GM15510 (cell line): ENCODE measurements around the gene TMCO4.

Experiments used
- POLR2A ChIP-seq: IDR thresholded peaks from 3 replicates; pipeline ENCODE4 v1.6.1; 2011; ENCODE audit warnings: borderline replicate concordance; ENCODE audit not compliant: insufficient read length; ENCODE audit errors: extremely low read depth

The TMCO4 gene

GRCh38 chr1:19747761-19748160 lies 52.0 kb downstream of the TMCO4 start:
- no peak for TF ChIP-seq POLR2A

GRCh38 chr1:19744886-19745285 lies 54.8 kb downstream of the TMCO4 start:
- no peak for TF ChIP-seq POLR2A

- TF ChIP-seq POLR2A = no peak
Measured at GRCh38 chr1:19744335-19744743, 55.4 kb downstream of the TMCO4 start.

- no peak for TF ChIP-seq POLR2A
Measured at GRCh38 chr1:19743793-19744192, 55.9 kb downstream of the TMCO4 start.

- no peak for TF ChIP-seq POLR2A
Measured at GRCh38 chr1:19743180-19743579, 56.5 kb downstream of the TMCO4 start.

- no peak for TF ChIP-seq POLR2A
Measured at GRCh38 chr1:19739628-19740027, 60.1 kb downstream of the TMCO4 start.

GRCh38 chr1:19738669-19739068 lies 61.0 kb downstream of the TMCO4 start:
- TF ChIP-seq POLR2A = no peak

- TF ChIP-seq POLR2A = no peak
Measured at GRCh38 chr1:19738076-19738475, 61.6 kb downstream of the TMCO4 start.

- TF ChIP-seq POLR2A = no peak
Measured at GRCh38 chr1:19737104-19737825, 62.5 kb downstream of the TMCO4 start.

GRCh38 chr1:19735440-19736127 lies 64.1 kb downstream of the TMCO4 start:
- TF ChIP-seq POLR2A = no peak

GRCh38 chr1:19734472-19734999 lies 65.2 kb downstream of the TMCO4 start:
- no peak for TF ChIP-seq POLR2A

GRCh38 chr1:19734056-19734455 lies 65.7 kb downstream of the TMCO4 start:
- no peak for TF ChIP-seq POLR2A

GRCh38 chr1:19733615-19734014 lies 66.1 kb downstream of the TMCO4 start:
- no peak for TF ChIP-seq POLR2A

GRCh38 chr1:19731311-19731821 lies 68.3 kb downstream of the TMCO4 start:
- no peak for TF ChIP-seq POLR2A

- no peak for TF ChIP-seq POLR2A
Measured at GRCh38 chr1:19730793-19731192, 68.9 kb downstream of the TMCO4 start.

GRCh38 chr1:19730232-19730631 lies 69.5 kb downstream of the TMCO4 start:
- TF ChIP-seq POLR2A = no peak
